ENCODE measurements around the gene FAM193B.
"Not testable (repeated sequence)": the region's sequence is repeated elsewhere in the genome, so short reads cannot be mapped to it uniquely, and the experiment has no call there.

FAM193B gene

DNA sequence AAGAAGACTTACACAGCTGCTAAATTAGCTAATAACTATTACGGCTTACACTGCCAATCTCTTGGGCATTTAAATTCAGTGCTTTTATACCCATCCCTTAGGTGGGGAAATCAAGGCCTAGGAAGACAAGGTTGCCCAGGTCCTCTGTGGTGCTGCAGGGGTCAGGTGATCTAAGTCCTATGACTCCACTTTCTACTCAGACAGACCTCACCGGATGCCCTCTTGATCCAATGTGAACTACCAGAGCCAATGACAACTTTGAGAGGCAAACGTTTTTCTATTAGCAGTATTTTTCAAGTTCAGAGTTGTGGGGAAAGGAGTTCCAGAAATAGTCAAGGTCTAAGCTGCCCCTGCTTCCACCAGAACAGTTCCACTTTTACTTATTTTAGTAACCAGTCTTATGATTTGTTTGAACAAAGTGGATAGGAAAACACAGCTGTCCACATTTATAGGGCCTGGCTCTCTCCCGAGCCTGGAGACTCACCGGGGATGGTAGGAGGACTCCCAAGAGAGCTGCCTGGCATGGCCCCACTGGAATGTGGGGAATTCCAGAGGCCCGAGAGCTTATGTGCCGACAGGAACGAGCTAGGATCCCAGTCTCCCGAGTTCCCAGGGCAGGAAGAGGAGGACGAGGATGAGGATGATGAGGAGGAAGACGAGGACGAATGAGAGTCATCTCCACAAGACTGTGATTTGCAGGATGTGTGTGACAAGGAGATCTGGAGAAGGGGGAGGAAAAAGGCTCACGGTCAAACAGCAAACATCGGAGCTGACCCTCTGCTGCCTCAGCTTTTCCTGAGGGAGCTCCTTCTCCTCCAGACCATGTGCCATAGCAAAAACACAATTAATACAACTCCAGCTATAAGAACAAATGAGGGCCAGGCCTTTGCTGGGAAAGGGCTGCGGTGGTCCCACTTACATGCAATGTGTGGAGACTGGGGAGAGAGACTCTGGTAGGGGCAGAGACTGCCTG, 16.7 kb downstream of the FAM193B start:
- peak; percentile 88 for DNase-seq (ENCODE audit: low read depth)

DNA sequence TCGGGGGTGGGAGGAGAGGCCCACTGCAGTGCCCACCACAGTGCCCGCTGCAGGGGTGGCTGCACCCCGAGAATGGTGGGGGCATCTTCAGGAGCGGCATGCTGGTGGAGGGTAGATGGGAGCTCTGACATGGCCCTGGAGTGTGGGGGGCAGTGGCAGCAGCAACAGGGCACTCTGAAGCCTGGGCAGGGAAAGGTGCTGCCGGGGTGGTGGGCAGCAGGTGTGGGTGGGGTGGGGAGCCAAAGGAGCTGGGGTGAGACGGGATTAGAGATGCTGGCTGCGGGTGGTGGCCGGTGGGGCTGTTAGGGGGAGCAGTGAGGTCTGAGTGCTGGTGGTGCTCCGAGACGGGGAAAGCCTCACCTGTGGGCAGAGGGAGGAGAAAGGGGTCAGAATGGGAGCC, 18.0 kb downstream of the FAM193B start:
- DNase-seq (ENCODE audit: low read depth): no peak

DNA sequence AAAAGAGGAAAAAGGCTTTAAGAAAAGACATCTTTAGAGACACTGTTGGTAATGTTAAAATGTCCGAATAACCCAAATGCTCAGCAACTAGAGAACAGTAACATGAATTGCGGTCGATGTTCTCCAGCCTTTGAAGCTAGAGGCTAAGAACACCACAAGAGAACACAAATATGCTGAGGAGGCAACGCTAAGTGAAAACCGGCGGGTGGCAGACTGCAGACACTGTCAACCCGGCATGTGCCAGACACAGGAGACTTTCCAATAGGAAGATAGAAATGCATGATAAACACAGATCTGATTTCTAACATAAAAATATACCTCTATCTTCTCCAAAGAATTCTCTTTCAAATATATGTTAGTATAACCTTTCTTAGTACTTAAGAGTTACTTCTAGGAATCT, 19.2 kb downstream of the FAM193B start:
- no peak for DNase-seq (ENCODE audit: low read depth)

DNA sequence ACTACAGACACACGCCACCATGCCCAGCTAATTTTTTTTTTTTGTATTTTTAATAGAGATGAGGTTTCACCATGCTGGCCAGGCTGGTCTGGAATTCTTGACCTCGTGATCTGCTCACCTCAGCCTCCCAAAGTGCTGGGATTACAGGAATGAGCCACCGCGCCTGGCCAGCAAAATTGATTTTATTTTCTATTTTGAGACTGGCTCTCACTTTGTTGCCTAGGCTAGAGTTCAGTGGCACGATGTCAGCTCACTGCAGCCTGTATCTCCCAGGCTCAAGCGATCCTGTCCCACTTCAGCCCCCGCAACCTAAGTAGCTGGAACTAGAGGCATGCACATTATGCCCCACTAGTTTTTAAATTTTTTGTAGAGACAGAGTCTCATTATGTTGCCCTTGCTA, 19.9 kb downstream of the FAM193B start:
- DNase-seq (ENCODE audit: low read depth): not testable (repeated sequence)

DNA sequence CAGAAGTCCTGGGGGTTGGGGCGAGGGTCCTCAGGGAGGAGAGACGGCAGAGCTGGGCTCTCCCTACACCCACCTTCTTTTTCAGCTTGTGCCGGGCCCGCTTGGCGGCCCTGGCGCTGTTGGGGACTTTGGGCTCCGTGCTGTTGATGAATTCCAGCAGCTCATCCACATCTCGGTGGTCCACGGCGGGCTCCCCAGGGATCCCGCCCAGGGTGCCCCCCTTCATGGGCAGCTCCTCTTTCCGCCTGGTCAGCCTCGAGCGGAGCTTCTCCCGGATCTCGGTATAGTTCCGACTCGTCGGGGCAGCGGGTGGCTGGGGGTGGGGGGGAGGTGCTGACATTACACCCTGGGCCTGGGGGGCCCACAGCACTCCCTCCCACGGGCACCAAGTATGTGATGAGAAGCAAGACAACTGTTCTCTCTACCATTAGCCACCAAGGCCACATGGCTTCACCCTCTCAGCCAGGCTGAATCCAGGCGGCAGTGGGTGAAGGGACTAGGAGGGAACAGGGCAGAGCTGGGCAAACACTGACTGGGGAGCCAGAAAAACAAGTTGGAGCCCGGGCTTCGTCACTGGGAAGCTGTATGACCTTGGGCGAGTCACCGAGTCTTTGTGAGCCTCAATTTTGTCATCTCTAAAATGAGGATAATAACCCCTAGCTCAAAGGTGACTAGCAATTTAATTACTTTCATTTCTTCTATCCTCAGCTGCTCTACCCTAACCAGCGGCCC, 23.0 kb downstream of the FAM193B start:
- DNase-seq (ENCODE audit: low read depth): no peak

DNA sequence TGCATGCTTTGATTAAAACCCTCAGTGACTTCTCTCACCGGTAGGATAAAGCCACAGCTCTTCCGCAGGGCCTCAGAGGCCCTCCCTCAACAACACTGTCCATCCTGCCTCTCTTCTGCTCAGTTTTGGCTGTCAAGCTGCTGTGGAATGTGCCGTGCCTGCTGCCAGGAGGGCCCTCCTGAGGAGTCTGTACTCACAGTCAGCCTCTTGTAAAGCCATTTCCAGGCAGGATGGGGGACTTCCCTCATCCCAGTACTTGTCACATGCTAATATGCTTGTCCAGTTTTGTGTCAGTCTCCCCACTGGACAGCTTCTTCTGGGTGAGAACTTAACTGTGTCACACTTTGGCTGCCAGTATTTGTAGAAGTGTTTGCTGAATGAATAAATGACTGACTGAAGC, 23.7 kb downstream of the FAM193B start:
- no peak for DNase-seq (ENCODE audit: low read depth)

DNA sequence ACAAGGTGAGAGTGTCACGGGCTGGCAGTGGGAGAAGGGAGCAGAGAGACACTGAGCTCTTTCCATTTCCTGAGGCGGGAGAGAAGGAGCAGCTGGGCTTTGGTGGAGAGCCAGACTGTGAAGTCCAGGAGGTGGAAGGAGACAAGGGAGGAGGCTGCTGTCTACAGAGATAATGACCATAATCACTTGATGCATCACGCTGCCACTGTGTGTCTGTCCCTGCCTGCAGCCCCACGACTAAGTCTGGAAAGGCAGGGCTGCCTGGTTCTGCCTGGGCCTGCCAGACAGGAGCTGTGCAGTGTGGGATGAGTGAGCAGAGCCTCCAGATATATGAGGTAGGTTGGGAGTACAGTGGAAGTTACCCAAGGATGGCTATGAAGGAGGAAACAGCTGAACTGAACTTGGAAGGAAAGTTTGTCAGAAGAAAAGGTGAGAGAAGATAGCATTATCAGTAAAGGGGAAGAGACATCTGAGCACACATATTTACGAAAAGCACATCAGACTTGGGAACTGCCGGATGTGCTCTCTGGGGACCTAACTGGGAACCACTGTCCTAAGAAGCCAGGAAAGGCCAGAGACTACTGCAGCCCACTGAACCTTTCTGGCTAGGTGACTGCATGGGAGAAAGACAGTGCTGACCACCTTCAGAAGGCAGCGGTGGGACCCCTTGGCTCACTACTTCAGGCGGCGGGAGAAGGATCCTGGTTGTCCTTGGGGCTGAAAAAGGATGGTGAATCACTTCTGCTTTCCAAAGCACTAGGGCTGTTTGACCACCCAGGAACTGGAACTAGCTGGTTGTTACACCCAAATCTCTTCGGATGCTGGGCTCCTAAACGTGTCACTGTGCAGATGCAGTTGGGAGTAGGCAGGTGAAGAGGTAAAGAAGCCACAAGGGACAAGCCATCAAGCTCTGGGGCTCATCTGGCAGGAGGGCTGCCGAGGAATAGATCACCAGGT, 24.8 kb downstream of the FAM193B start:
- DNase-seq (ENCODE audit: low read depth): no peak

DNA sequence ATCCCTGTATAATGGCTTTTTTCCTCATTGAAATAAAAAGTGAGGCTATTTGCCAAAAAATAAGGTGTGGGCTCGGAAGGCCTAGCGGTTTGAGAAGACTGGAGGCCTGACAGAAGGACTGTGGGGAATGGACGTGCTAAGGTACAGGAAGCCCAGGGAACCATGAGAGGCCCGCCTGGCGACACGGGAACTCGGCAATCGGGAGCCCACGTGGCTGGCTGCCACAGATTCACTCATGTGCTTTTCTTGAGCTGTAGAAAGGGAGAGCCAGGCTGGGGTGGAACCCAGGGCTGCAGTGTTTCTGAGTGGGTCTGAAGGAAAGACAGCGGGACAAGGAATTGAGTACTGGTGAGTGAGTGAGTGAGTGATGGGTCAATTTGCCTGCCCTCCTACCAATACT, 25.7 kb downstream of the FAM193B start:
- DNase-seq (ENCODE audit: low read depth): no peak

DNA sequence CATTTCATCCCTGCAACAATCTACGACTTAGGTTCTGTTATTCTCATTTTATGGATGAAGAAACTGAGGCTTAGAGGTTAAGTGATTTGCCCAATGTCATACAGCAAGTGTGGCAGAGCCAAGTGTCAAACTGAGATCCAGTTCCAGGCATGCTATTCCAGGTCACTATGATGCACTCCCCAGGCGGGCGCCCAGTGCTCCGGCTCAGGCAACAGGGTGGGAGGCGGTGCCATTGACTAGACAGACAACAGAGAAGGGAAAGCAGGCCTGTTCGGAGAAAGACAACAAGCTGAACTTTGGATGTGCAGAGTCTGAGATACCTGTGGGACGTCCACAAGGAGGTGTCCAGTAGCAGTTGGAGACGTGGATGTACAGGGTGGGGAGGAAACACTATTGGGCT, 26.8 kb downstream of the FAM193B start:
- no peak for DNase-seq (ENCODE audit: low read depth)

DNA sequence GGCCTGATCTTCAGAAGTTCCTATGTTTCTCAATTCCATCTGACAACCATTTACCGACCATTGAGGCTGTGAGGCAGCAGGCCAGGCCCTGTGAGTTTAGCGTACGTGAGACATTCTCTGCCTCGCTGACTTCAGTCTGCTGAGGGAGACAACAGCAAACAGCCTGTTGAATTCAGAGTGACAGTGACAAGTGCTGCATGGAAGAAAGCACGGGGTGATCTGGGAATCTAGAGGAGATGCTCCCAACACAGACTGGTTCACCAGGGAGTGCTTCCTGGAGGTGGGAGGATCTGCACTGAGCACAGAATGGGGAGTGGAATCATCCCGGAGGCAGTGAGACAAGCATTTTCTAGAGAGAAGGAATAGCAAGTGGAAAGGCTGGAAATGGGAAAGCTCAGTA, 27.6 kb downstream of the FAM193B start:
- no peak for DNase-seq (ENCODE audit: low read depth)

DNA sequence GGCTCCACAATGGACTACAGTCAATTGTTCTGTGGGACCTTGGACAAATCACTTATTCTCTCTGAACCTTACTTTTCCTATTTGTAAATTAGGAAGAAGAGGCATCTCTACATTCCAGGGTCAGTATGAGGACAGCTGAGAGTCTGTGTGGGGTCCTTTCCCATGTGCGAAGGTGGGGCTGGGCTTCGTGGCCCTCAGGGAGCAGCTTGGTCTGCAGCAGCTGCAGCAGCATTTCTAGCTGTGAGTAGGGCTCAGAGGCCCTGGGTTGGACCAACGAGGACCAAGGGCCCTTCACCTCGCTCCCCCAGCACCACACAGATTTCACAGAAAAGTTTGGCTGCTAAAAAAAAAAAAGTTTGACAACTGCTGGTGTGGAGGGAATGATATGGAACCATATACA, 28.2 kb downstream of the FAM193B start:
- no peak for DNase-seq (ENCODE audit: low read depth)

DNA sequence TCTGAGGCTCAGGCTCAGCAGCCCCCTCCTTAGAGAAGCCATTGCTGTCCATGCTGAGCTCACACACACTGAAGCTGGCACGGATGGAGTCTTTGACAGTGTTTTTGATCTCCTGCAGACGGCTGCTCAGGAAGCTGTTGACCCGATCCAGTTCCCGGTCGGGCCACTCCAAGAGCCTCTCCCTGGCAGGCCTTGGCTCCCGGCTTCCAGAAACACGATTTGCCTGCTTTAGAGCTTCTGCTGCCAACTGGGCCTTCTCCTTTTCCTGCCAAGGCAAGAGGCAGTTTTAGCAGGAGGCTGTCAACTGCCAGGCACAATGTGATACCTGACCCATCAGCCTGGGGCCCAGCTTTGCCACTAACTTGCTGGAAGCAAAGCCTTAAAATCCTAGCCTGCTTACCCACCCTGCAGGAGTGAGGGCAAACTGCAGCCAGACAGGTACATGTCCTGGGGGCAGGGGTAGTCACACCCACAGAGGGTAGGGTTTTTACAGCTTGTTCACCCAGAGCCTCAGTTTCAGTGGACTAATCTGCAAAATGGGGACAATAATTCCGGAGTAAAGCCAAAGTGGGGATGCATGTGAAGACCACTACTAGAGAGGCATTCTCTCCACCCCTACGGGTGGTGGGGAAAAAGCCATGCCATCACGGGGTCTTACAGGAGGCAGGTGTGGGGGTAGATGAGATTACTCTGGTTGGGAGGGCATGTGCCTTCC, 29.3 kb downstream of the FAM193B start:
- no peak for DNase-seq (ENCODE audit: low read depth)

DNA sequence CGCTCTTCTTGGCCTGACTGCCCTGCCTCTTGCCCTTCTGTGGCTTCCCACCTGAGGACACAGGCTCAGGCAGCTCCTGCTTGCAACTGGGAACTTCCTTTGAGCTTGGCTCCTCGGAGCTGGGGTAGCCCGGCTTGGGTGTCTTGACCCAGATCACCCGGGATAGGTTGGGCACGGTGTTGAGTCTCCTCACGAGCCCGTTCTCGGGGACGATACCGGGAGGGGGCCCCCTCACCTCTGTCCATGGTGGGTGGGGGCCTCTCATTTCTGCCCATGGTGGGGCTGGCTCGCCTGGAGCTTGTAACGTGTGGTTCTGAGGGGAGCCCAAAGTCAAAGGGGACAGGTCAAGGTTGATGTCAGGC, 29.8 kb downstream of the FAM193B start:
- DNase-seq (ENCODE audit: low read depth): no peak

DNA sequence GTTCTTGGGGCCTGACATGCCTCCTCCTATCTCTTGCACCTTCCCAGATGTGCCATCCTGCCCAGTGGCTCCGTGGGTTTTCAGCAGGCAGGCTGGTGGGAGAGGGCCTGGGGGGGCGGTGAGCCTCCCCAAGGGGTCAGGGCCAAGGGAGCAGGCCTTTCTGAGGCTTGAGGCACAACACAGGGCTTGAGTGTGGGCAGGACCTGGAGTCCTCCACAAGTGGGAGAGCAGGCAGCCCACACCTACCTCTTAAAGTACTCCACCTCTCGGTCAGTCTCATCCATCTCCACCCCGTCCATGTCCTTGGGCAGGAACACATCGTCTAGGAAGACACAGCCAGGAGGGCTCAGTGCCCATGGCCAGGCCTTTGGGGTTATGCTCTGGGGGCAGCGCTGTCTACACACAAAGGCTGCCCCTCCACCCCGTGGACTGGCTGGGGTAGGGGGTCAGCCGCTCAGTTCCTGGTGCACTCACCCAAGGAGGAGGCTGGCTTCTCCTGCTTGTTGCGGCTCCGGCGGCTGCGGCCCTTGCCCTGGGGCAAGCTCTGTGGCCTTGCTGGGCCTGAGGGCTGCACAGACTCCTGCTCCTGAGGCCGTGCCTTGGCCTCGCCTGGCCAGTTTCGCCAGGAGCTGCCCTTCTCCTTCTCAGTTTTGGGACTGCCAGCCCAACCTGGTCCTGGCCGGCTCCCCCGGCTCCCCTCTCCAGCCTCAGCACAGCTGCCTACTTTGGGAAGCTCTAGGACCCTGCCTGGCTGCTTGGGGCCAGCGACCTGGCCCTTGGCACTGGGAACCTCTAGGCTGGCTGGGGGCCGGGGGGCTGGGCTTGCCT, 30.4 kb downstream of the FAM193B start:
- DNase-seq (ENCODE audit: low read depth): no peak

DNA sequence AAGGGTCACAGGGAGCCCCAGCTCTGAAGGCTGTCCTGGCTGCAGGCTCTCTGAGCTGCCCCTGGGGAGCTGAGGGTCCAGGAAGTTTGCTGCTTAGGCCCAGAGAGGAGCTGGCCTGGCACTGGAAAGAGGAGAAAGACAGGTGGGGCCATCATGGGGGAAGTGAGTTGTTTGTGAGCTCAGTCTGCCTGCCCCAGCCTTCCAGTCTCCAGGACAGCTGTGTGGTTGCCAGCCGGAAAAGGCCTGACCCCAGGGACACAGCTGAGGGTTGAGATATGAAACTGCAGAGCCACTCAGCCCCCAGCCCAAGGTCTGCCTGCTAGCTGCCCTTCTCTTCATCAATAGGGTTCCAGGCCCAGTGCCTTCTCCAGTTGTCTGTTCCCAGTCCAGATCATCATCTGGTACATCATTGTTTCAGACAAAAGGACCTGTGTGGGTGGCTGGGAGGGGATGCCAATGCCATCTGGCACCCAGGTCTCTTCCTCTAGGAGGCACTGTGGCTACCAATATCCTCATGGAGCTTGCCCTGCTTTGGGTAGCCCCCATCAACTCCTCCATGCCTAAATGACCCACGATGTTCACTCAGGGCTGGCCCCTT, 33.3 kb downstream of the FAM193B start:
- DNase-seq (ENCODE audit: low read depth): no peak

DNA sequence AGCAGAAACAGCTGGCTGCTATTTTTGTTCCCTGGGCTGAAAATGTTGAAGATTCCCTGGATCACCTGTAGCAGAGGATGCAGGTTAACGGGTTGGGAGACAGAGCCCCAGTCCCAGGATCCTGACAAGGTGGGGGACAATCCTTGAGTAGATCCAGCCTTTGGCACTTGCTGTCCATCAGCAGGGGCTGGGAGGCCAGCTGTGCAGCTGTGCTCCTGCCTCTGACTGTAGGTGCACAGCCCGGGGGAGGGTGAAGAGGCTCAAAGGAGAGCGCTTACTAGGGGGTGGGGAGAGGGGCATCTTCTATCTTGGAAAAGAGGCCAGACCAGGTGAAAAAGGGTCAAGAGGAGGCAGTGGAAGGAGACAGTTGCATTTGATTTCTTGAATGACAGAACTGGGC, 34.1 kb downstream of the FAM193B start:
- DNase-seq (ENCODE audit: low read depth): no peak

DNA sequence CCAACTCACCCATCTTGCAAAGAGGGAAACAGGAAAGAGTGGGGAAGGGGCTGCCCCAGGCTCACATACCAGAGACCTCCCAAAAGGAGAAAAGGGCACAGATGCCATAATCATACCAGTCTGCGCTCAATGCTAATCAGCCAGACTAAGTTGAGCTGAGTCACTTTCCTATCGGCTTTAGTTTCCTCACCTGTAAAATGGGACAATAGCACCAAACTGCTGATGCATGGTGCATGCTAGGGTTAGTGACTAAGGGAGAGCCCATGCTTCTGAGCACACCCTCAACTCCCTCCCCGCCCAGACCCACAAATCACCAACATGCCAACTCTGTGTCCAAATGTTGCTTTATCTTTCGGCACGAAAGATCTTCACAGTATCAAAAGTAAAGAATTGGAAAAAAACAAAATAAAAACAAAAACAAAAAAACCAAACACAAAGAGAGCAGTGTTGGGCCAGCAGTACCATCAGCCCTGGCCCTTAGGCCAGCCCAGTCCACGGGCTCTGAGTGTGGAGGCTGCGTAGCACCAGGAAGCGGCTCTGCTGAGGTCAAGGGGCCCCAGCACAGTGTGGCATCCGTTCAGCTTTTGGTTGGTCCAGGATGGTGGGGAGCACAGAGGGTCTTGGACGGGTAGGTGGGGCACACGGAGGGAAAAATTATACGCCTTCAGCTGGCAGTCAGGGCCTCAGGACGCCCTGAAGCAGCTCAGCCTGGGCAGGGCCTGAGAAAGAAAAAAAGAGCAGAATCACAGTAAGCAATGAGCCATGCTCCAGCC, 34.7 kb downstream of the FAM193B start:
- no peak for DNase-seq (ENCODE audit: low read depth)

DNA sequence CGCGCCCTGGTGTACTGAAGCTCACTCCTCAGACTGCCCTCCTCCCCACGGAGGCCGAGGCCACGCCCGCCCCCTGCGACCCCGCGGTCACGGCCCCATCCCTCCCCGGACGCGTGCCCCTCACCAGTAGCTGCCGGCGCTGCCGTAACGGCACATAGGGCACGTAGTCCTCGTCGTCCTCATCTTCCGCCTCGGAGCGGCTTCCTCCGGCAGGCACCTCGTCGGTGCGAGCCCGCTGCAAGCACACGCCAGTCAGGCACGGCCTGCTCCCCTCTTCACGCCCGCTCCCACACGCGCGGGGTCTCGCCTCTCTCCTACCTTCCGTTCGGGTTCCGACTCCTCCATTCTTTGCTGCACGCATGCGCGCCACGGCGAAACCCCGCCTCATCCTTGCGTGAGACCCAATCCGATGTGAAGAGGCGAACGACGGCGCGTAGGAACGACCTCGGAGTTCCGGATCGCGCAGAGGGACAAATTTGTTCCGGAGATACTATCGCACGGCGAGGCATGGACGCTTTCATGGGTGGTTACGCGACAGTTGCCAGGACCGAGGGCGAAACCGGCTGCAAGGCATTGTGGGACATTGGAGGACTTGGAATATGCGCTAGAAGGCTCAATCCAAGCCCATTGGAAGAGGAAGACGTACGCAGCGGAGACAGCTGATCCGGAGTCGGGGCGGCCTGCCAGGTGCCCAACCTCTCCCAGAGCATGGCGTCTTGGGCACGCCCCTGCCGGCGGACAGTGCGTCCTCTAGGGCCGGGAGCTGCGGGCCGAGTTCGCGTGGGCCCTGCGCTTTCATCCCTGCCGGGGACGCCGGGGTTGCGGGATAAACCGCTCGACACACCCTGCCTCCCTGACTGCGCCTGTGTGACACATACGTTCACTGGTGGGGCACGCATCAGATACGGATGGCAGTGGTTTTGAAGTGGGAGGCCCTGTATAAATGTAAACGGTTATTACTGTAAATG, 37.5 kb downstream of the FAM193B start, which contains the start of gene DDX41:
TSS of gene DDX41 (minus strand) at position 361 of the 968 bp plus-strand sequence. CDS start at position 345, 16 bp downstream.
- DNase-seq (ENCODE audit: low read depth): peak; percentile 100

Measured in fibroblast of gingiva (primary cell).